ENCODE results near the gene ABHD12.

The ABHD12 gene

DNA sequence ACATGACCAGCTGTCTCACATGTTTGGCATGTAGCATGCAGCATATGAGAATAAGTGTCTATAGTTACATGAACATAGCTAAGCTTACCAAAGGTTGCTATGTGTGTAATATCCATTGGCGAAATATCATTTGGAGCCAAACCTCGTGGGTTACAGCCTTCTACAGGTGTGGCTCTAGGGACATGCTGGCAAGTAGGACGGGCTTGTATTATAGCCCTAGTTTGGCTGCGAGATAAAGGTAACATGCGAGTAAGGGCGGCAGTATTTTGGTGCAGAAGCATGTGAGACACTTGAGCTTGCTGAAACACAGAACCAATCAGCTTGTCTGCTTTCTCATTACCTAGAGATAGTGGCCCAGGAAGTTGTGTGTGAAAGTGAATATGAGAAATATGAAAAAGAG is 6.5 kb upstream of the ABHD12 start:
- Mint-ChIP-seq H3K4me3 (no peak overlapping the region), H3K36me3 (no peaks in the 10 kb centered on the region), H3K27ac (no peak overlapping the region), H3K4me1 (no peaks in the 10 kb centered on the region), H3K27me3 (no peaks in the 10 kb centered on the region), H3K9me3 (no peaks in the 10 kb centered on the region)

DNA sequence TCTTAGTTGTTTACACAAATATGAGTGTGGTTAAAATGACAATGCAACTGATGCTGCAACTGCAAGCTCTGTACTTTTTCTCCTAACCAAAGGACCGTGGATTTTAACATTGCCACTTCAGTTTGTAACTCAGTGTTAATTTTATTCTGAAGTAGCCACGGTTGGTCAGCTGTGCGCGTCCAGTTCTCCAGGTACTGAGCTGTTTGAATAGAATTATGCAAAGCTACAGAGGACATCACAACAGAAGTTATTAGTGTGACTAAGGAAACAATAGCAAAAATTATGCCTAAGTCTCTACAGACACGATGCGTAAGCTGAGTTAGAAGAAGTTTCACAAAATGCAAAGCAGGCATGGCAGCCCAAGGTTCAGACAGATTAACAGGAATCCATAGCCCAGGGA is 4.4 kb upstream of the ABHD12 start:
- H3K36me3 Mint-ChIP-seq, result no peaks in the 10 kb centered on the region
- H3K27me3 Mint-ChIP-seq, result no peaks in the 10 kb centered on the region
- no peaks in the 10 kb centered on the region for H3K9me3 Mint-ChIP-seq
- H3K27ac Mint-ChIP-seq, result no peak overlapping the region
- H3K4me3 Mint-ChIP-seq, result no peak overlapping the region
- H3K4me1 Mint-ChIP-seq, result no peaks in the 10 kb centered on the region

DNA sequence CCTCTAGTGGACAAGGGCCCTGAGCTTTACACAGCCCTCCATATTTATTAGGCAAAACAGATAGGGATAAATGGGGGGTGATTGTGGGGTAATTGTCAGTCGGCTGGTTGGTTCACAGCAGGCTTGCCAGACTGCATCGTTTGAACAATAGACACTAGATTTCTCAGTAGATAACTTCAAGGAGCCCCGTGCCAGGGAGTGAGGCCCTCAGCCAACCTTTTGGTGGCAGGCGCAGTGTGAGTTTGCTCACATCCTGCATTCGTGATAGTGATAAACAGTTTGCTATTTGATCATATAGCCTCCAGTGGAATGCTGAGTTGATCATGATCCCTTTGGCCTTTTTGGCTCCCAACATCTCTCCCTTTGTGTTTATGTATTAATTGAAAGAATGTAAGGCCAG is 3.6 kb upstream of the ABHD12 start:
- Mint-ChIP-seq H3K27ac (no peak overlapping the region), H3K36me3 (no peaks in the 10 kb centered on the region), H3K4me3 (no peak overlapping the region), H3K27me3 (no peaks in the 10 kb centered on the region), H3K4me1 (peaks cover 3% of the 10 kb centered on the region), H3K9me3 (no peaks in the 10 kb centered on the region)

DNA sequence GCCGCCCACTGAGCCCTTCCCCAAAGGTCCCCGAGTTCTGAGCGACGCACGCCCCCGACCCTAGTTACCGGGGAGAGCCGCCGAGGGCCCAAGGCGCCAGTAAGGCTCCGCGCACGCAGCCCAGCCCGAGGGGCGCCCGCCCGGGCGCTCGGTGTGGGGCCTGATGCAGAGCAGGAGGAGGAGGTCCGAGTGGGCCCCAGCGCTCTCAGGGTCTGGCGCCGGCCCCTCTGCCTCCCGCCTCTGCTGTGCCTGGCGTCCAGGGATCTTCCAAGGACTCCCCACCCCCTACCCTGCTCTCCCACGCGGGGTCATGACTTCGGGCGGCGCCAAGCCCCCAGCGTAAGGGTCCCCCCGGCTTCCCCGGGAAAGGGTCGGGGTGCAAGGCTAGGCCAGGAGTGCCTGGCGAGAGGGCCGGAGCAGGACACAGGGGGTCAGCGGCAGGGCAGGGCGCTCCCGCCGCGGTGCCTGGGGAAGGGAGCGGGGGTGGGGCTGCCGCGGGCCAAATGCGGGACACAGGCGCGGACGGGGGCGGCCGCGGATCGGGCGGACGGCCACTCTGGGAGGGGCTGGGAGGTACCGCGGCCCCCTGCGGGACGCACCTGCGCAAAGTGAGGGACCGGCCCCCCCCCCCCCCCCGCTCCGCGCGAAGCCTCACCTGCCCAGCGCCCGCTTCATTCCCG is 637 bp downstream of the ABHD12 start:
- Mint-ChIP-seq H3K4me3 (peak overlapping the region; percentile 89), H3K27me3 (no peaks in the 10 kb centered on the region), H3K27ac (peak overlapping the region; percentile 81), H3K4me1 (peaks cover 13% of the 10 kb centered on the region), H3K36me3 (peaks cover 3% of the 10 kb centered on the region), H3K9me3 (no peaks in the 10 kb centered on the region)

DNA sequence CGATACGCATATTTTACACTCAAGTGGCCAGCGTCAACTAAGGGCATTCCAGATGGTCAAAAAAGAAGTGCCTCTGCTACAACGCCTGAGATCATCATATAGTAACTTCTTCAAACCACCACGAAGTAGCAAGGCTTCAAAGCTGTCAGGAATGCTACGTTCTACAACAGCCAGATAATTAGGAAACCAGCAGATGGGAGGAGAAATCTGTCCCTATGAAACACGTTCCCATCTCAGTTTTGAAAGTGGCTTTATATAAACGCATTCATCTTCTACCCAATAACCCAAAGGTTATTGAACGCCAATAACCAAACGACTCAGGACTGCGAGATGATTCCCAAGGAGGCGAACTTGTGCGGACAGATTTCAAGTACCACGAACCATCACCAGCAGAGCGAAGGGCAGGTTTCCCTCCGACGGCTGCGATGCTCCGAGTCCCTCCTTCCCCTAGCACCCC is 1.2 kb downstream of the ABHD12 start:
- Mint-ChIP-seq H3K27ac (peak overlapping the region; percentile 81), H3K36me3 (peaks cover 3% of the 10 kb centered on the region), H3K27me3 (no peaks in the 10 kb centered on the region), H3K4me1 (peaks cover 13% of the 10 kb centered on the region), H3K9me3 (no peaks in the 10 kb centered on the region), H3K4me3 (peak overlapping the region; percentile 89)

DNA sequence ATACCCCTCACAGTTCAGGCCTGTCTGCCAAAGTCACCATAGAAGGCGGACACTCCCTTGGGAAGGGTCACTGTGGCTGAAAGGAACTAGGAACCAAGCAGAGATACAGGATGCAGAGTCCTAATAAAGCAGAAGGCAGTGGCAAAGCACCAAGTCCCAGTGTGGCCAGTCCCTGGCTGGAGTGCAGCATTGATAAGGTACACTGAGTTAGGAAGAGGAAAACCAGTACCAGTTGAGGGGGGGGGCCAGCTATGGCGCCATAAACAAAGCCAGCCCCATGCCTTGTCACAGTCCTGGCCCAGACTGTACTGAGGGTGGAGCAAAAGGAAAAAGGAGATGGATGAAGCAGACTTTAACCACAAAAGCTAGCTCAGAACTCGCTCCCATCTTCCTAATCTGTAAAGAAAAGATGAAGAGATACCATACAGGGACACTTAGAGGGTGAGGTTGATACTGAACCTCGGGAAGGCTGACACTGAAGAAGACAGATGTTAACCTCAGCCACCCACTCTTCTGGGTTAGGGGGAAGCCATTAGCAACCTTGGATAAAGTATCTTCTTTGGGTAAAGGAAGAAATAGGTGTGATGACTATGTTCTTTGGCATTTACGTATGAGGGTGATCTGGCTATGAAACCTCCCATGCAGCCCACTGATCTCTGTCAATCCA is 7.8 kb downstream of the ABHD12 start:
- Mint-ChIP-seq H3K4me3 (no peak overlapping the region), H3K9me3 (no peaks in the 10 kb centered on the region), H3K27ac (no peak overlapping the region), H3K4me1 (peaks cover 44% of the 10 kb centered on the region), H3K27me3 (no peaks in the 10 kb centered on the region), H3K36me3 (peaks cover 13% of the 10 kb centered on the region)

DNA sequence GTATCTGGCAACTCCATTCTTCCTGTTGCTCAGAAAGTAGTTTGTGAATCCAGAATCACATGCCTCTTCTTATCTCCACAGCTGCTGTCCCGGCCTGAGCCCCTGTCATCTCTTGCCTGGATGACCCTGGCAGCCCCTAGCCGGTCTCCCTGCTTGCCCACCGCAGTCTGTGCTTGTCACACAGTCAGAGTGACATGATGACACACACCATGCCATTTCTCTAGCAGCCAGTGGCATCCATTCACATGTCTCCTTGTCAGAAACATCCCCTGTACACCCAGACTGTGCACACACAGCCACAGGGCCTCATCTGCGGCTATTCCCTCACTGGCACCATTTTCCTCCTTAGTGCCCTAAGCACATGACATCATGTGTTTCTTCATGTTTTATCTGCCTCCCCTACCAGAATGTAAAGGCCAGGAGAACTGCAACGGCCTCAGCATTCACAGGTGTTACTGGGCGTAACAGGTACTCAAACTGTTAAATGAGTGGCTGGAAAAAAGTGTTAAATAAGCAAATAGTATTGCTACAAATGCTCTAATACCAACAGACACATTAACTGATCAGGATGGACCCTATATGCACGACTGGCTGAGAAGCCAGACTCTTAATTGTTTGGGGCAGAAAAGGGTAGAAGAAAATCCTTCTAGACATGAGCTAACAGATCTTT is 9.6 kb downstream of the ABHD12 start:
- no peaks in the 10 kb centered on the region for H3K27me3 Mint-ChIP-seq
- peaks cover 43% of the 10 kb centered on the region for H3K4me1 Mint-ChIP-seq

DNA sequence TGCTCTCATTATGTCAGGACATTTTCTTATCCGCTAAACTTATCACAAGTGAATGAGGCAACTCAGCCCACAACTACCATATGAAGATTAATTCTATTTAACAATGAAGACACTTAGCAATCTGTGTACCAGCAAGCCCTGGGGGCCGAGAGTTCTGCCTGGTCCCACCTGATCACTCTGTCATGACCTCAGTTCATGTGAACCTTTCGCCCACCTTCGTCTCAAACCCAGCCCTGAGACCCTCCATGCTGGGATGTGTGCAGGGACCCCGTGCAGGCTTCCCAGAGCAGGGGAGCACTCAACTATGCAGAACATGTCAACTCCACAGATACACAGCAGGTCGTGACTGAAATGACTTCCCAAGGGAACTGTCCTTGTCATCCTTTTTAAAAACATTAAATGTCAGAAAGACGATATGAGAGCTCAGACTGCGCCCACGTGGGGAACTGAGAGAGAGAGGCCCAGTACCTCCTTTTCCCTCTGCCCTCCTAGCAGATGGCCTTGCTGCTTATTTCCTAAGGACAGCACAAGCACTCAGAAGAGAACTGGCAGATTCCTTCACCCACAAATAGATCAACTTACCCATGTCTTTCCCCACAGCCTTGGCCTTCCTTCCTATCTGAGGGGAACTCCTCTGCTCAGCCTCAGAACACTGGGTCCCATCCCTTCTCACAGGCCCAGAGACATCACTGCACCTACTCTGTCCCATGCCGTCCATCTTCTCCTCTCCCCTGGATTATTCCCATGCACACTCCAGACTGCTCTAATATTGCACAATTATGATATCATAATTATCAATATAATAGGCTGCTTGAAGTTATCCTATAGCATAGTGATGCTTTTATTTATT is 11.5 kb downstream of the ABHD12 start:
- peaks cover 48% of the 10 kb centered on the region for H3K4me1 Mint-ChIP-seq
- H3K9me3 Mint-ChIP-seq, result no peaks in the 10 kb centered on the region
- H3K27me3 Mint-ChIP-seq, result no peaks in the 10 kb centered on the region
- H3K36me3 Mint-ChIP-seq, result peaks cover 19% of the 10 kb centered on the region
- H3K4me3 Mint-ChIP-seq, result no peak overlapping the region
- H3K27ac Mint-ChIP-seq, result no peak overlapping the region

More for the DNA sequence above, 9.6 kb downstream of the ABHD12 start:
- H3K27ac Mint-ChIP-seq, result no peak overlapping the region
- H3K4me3 Mint-ChIP-seq, result no peak overlapping the region
- peaks cover 13% of the 10 kb centered on the region for H3K36me3 Mint-ChIP-seq
- H3K9me3 Mint-ChIP-seq, result no peaks in the 10 kb centered on the region

DNA sequence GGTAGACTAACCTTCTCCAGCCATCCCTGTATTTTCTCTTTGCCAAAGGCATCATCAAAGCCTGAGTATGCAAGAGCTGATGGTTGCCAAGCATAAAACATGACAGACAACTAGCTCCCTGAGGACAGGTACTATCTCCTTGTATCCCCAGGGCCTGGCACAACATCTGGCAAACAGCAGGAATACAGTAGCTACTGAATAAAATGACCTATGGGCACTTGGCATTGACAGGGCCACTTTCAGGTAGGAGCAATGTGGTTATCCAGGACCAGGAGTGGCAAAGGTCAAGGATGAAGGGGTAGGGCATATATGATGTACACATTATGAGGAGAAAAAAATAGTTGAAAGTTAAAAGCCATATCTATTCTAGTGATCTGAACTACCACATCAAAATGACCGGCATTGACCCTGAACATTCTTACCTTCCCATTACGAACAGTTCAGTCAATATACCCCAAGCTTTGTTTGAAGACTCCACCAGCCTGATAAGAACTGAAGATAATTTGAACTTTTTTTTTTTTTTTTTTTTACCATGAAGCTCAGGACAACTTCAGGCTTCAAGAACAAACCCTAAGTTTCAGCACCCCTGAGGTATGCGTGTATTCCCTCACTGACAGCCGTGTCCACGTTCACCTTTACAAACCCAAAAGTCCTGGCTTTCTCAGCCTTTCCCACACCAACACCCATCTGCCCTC is 12.3 kb downstream of the ABHD12 start:
- peaks cover 48% of the 10 kb centered on the region for H3K4me1 Mint-ChIP-seq
- H3K27ac Mint-ChIP-seq, result no peak overlapping the region
- no peaks in the 10 kb centered on the region for H3K27me3 Mint-ChIP-seq
- no peaks in the 10 kb centered on the region for H3K9me3 Mint-ChIP-seq
- no peak overlapping the region for H3K4me3 Mint-ChIP-seq
- H3K36me3 Mint-ChIP-seq, result peaks cover 22% of the 10 kb centered on the region

DNA sequence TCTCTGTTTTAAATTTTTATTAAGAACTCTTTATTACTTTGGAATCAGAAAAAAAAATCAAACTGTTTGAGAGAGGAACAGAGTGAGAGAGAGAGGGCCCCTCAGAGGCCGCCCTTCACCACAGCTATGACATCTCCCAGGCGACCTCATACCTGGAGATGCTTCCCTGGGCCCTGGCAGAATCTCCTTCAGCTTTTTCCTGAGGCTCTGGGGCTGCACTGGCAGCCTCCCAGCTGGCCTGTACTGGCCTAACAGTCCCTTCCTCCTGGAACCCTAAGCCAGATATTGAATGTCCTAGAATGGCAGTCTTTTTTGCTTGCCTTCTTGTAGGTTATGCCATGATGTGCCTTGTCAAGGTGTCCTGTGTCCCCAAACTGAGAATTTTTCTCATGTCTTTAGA is 13.7 kb downstream of the ABHD12 start:
- Mint-ChIP-seq H3K4me3 (no peak overlapping the region), H3K27me3 (no peaks in the 10 kb centered on the region), H3K27ac (no peak overlapping the region), H3K9me3 (no peaks in the 10 kb centered on the region), H3K36me3 (peaks cover 20% of the 10 kb centered on the region), H3K4me1 (peaks cover 35% of the 10 kb centered on the region)

DNA sequence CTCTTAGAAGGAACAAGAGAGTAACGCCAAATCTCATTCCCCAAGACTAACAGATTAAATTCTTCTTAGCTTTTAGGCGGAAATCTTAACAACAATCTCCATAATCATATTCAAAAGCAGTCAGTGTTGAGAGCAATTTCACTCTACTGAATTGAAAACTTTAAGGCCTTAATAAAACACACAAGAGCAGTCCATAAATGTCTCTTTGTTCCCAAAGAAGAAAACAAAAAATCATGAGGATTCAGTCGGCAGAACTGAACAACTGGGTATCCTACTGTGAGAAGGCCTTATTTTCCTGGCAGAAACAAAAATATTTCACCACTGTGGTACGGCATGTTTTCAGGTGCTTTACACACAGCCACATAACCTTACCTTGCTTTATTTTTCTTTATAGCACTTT is 14.4 kb downstream of the ABHD12 start:
- no peak overlapping the region for H3K27ac Mint-ChIP-seq
- no peaks in the 10 kb centered on the region for H3K9me3 Mint-ChIP-seq
- peaks cover 37% of the 10 kb centered on the region for H3K4me1 Mint-ChIP-seq
- H3K27me3 Mint-ChIP-seq, result no peaks in the 10 kb centered on the region
- no peak overlapping the region for H3K4me3 Mint-ChIP-seq
- H3K36me3 Mint-ChIP-seq, result peaks cover 18% of the 10 kb centered on the region

DNA sequence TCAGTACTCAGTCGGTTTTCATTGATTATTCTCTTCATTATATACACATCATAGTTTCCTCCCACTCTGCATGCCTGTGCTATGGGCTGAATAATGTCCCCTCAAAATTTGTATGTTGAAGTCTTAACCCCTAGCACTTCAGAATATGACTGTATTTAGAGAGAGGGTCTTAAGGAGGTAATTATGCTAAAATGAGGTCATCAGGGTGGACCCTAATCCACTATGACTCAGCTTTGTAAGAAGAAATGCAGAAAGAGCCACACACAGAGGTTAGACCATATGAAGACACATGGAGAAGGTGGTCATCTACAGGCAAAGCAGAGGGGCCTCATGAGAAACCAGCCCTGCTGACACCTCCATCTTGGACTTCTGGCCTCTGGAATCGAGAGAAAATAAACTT is 15.8 kb downstream of the ABHD12 start:
- Mint-ChIP-seq H3K27me3 (no peaks in the 10 kb centered on the region), H3K27ac (no peak overlapping the region), H3K9me3 (no peaks in the 10 kb centered on the region), H3K4me1 (peaks cover 28% of the 10 kb centered on the region), H3K36me3 (peaks cover 12% of the 10 kb centered on the region), H3K4me3 (no peak overlapping the region)

DNA sequence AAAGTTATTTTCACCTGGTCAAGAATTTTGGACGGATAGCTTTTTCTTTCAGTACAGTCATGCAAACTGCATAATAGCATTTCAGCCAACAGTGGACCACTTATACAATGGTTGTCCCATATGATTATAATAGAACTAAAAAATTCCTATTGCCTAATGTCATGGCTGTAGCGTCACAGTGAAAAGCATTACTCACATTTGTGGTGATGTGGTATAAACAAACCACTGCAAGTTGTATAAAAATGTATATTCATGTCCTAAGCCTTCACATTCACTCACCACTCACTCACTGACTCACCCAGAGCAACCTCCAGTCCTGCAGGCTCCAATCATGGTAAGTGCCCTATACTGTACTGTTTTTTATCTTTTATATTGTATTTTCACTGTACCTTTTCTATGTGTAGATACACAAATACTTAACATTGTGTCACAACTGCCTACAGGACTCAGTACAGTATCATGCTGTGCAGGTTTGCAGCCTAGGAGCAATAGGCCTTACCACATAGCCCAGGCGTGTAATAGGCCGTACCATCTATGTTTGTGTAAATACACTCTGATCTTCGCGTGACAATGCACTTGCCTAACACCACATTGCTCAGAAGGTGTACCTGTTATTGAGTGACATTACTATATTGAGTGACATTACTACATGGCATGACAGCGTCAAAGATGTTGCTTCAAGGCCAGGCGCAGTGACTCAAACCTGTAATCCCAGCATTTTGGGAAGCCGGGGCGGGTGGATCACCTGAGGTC is 17.9 kb downstream of the ABHD12 start:
- Mint-ChIP-seq H3K4me3 (no peak overlapping the region), H3K36me3 (peaks cover 16% of the 10 kb centered on the region), H3K27ac (no peak overlapping the region), H3K9me3 (no peaks in the 10 kb centered on the region), H3K4me1 (peaks cover 13% of the 10 kb centered on the region), H3K27me3 (no peaks in the 10 kb centered on the region)

DNA sequence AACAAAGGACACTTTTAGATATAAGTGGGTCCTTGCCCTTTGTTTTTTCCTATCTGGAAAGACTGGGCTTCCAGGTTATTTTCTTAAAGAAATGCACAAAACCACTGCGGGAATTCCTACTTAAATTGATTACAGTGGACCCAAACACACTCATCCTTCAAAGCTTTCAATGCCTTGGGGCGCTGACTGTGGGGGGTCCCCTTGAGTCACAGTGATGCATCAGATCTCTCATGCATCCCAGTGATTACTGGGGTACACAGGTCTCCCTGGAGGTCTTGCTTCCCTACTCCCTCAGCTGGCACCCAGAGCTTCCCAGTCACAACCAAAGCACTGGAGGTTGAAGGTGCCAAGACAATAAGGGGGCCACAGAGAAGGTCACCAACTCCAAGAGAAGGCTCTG is 20.7 kb downstream of the ABHD12 start:
- Mint-ChIP-seq H3K27ac (no peak overlapping the region), H3K4me3 (no peak overlapping the region)

More for the DNA sequence above, 20.7 kb downstream of the ABHD12 start:
- H3K4me1 Mint-ChIP-seq, result peaks cover 7% of the 10 kb centered on the region
- peaks cover 11% of the 10 kb centered on the region for H3K36me3 Mint-ChIP-seq
- H3K27me3 Mint-ChIP-seq, result no peaks in the 10 kb centered on the region
- no peaks in the 10 kb centered on the region for H3K9me3 Mint-ChIP-seq

All from activated naive CD4-positive, alpha-beta T cell treated with anti-CD3 and anti-CD28 coated beads, Interleukin-2, amount 50 U/mL, for 24 hours (primary cell).